Activated CD4-positive, alpha-beta T cell treated with anti-CD3 and anti-CD28 coated beads, Interleukin-10, Interleukin-2, amounts not matched to agents 100 ng/mL and 50 ng/mL, durations not matched to agents 16 hours and 8 hours (primary cell): ENCODE data around the gene KCNQ4.

Experiments used
- DNase-seq: peaks from one replicate; pipeline ENCODE4 v3.0.0-alpha.2; 2020

Gene KCNQ4

DNA sequence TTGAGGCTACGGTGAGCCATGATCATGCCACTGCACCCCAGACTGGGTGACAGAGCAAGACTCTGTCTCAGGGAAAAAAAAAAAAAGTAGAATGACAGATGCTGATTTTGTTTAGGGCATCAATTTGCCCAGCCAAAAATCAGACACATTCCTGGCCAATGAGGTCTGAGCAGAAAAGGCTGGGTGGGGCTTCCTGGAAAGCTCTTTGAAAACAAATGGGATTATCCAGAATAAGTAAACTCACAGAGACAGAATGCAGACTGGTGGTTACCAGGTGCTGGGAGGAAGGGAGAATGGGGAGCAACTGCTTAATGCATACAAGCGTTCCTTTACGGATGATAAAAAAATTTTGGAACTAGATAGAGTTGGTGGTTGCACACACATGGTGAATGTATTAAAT lies 88.7 kb downstream of the KCNQ4 start:
- DNase-seq: no peak

GRCh38 chr1:40873863-40874472 lies 90.4 kb downstream of the KCNQ4 start:
- DNase-seq: no peak

DNA sequence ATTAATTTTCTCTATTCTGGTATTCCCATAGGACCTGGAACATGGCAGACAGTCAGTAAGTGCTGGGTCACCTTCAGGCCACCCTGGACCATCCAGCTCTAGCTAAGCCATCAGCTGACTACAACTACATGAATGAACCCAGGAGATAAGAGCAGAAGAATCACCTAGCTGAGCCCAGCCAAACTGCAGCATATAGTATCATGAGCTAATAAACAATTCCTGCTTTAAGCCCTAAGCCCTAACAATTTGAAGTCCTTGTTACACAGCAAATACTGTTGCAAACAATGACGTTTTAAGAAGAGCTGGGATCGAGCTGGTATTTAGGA lies 92.8 kb downstream of the KCNQ4 start:
- no peak for DNase-seq

DNA sequence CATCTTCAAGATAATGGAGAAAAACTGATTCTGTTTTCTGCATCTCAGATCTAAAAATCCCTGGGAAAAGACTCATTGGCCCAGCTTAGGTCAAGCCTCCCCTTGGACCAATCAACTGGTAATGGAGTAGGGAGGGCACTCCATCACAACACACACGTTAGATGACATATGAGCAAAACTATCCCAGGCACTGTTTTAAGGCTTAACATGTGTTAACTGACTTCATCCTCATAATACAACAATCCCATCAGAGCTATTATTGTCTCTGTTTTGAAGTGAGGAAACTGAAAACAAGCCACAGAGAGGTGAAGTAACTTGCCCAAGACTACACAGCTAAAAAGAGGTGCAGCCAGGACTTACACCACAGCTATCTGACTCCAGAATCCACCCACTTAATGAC lies 93.3 kb downstream of the KCNQ4 start:
- DNase-seq: no peak

DNA sequence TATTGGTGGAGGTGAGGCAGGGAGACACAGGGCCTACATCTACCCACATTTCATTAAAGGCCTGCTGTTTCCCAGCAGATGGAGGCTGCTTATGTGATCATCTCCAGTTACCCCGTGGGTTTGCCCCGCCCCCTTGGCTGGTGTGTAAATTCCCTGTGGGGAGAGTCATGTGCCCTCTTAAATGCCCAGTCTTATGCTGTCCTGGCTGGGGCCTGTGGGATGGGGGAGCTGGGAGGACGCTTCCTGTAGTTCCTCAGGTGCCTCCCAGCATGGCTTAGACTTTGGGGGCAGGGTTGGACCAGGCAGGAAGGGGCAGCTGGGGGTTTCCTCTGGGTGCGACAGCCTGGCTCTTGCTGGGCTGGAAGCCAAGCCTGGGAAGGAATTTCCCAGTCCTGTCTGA lies 94.1 kb downstream of the KCNQ4 start:
- DNase-seq: no peak

DNA sequence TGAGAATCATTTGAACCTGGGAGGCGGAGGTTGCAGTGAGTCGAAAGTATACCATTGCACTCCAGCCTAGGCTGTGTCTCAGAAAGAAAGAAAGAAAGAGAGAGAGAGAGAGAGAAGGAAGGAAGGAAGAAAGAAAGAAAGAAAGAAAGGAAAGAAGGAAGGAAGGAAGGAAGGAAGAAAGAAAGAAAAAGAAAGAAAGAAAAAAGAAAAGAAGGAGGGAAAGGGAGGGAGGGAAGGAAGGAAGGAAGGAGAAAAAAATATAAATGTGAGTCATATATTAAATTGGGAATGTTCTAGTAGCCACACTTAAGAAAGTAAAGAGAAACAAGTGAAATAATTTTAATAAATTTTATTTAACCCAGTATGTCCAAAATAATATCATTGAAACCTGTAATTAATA lies 95.3 kb downstream of the KCNQ4 start:
- DNase-seq: no peak

- DNase-seq: no peak
Measured at GRCh38 chr1:40879482-40880175, 96.0 kb downstream of the KCNQ4 start.

GRCh38 chr1:40880813-40881549 lies 97.4 kb downstream of the KCNQ4 start:
- no peak for DNase-seq

DNA sequence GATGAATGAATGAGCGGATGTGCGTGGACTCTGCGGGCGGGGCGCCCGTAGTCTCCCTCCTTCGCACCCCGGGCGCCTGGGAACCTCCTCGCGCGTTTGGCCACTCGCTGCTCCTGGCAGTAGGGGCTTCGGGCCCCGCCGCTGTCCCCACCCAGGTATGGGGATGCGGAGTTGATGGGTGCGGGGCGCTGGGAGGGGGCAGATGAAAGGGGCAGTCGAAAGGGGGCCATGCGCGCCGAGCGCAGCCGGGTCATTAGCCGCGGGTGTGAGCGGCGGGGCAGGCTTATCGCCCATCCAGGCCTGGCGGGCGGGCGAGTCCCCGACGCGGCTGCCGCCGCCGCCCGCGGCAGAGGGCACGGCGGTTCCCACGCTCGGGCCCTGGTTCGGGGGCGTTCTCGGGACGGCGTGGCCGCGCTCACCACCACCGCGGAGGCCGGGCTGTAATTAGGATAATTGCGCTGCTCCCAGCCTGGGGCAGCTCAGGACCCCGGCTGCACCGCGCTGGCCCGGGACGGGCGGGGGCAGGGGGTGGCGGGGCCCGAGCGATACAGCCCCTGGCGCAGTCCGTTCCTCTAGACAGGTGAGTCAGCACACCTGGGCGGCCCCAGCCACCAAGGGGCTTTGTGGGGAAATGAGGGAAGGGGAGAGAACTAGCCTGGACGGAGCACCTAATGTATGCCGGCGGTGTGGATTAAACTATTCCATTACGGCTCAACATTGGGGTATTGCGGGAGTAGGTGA lies 100.6 kb downstream of the KCNQ4 start:
- no peak for DNase-seq

- no peak for DNase-seq
Measured at GRCh38 chr1:40886318-40887011, 102.9 kb downstream of the KCNQ4 start.

DNA sequence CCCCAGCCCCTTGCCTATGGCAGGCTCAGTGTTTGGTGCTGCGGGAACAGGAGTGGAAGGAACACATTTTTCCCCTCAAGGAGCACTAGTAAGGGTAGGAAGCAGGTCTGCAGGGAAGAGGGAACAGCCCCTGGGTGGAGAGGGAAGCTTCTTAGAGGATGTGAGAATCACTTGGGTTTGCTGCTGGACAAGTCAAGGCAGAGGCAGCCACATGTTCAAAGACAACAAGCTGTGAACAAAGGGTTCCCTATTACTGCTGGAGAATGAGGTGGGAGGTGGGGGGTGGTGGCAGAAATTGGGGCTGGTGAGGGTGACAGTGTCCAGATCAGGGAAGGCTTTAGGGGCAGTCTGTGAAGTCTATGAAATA lies 103.4 kb downstream of the KCNQ4 start:
- no peak for DNase-seq

- DNase-seq: no peak
Measured at GRCh38 chr1:40887652-40888051, 104.1 kb downstream of the KCNQ4 start.
